ENCODE measurements around the gene TSPAN4. TPM values are rescaled to one million over a fixed set of nuclear protein-coding genes. Genes with fewer than 3 reads are reported as not detected.

Gene TSPAN4
- total RNA-seq, 2 experiments from 2014 or later, result 1.6 to 2.0 TPM

DNA sequence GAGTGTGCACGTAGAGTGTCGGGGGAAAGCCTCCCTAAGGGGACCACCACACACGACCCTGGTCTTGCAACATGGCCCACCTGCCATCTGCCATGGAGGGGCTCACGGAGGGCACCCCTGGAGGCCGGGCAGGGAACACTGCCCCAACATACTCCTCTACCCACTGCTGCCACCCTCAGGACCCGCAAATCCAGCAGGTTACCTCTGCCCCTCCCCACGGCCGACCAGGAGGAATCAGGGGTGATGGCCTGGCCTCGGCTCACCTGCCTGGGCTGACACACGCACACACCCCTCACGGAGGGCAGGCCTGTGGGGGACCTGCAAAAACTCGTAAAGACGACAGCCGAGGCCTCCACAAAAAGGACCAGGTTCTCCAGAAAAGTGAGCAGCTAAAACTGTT, 37.8 kb downstream of the TSPAN4 start:
- Histone ChIP-seq H3K4me1 (ENCODE audit: insufficient read depth, low read length) (no peaks in the 10 kb centered on the region), H3K4me3 (ENCODE audit: low read length) (no peak overlapping the region), H3K36me3 (ENCODE audit: insufficient read depth, low read length) (peaks cover 14% of the 10 kb centered on the region), H3K27ac (ENCODE audit: low read depth in 1 of 2, low read length in 2 of 2) (no peak overlapping the region), H3K9me3 (ENCODE audit: control insufficient read depth in 1 of 2, insufficient read depth in 1 of 2, low read length in 2 of 2) (no peaks in the 10 kb centered on the region), H3K27me3 (ENCODE audit: control insufficient read depth in 1 of 2, insufficient read depth in 2 of 2, low read length in 2 of 2) (no peaks in the 10 kb centered on the region)
- POLR2A ChIA-PET, result no interaction called here
- H3K36me3 Mint-ChIP-seq (ENCODE audit: low read depth), result peaks cover 30% of the 10 kb centered on the region
- H3K4me1 Mint-ChIP-seq (ENCODE audit: low read depth), result no peaks in the 10 kb centered on the region
- intact Hi-C loops (cut with DNase I, micrococcal nuclease), result no loop called here
- H3K4me3 Mint-ChIP-seq, result no peak overlapping the region
- H3K27me3 Mint-ChIP-seq, result no peaks in the 10 kb centered on the region
- DNase-seq (no peak), ATAC-seq (ENCODE audit: poor library complexity) (no peak)
- H3K27ac Mint-ChIP-seq, result no peak overlapping the region
- CTCF ChIA-PET, result no interaction called here
- TF ChIP-seq, protein P1, sequence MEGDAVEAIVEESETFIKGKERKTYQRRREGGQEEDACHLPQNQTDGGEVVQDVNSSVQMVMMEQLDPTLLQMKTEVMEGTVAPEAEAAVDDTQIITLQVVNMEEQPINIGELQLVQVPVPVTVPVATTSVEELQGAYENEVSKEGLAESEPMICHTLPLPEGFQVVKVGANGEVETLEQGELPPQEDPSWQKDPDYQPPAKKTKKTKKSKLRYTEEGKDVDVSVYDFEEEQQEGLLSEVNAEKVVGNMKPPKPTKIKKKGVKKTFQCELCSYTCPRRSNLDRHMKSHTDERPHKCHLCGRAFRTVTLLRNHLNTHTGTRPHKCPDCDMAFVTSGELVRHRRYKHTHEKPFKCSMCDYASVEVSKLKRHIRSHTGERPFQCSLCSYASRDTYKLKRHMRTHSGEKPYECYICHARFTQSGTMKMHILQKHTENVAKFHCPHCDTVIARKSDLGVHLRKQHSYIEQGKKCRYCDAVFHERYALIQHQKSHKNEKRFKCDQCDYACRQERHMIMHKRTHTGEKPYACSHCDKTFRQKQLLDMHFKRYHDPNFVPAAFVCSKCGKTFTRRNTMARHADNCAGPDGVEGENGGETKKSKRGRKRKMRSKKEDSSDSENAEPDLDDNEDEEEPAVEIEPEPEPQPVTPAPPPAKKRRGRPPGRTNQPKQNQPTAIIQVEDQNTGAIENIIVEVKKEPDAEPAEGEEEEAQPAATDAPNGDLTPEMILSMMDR (IDR thresholded peaks at IDR 0.05), result no peak
- no peaks in the 10 kb centered on the region for H3K9me3 Mint-ChIP-seq

- H3K4me3 ChIP-seq (ENCODE audit: low read length), result no peak overlapping the region
- peaks cover 36% of the 10 kb centered on the region for H3K36me3 Mint-ChIP-seq (ENCODE audit: low read depth)
- no peaks in the 10 kb centered on the region for H3K27me3 Mint-ChIP-seq
- H3K9me3 Mint-ChIP-seq, result no peaks in the 10 kb centered on the region
- no peak for ATAC-seq (ENCODE audit: poor library complexity)
- H3K4me1 ChIP-seq (ENCODE audit: insufficient read depth, low read length), result no peaks in the 10 kb centered on the region
- H3K27ac Mint-ChIP-seq, result no peak overlapping the region
- peaks cover 8% of the 10 kb centered on the region for H3K36me3 ChIP-seq (ENCODE audit: insufficient read depth, low read length)
- H3K4me1 Mint-ChIP-seq (ENCODE audit: low read depth), result no peaks in the 10 kb centered on the region
- TF ChIP-seq, protein P1 (IDR thresholded peaks at IDR 0.05), result no peak
- ChIA-PET POLR2A (no interaction called here), CTCF (no interaction called here)
- H3K27ac ChIP-seq (ENCODE audit: low read depth in 1 of 2, low read length in 2 of 2), result no peak overlapping the region
- H3K9me3 ChIP-seq (ENCODE audit: control insufficient read depth in 1 of 2, insufficient read depth in 1 of 2, low read length in 2 of 2), result no peaks in the 10 kb centered on the region
- no peak overlapping the region for H3K4me3 Mint-ChIP-seq
- intact Hi-C loops (cut with DNase I, micrococcal nuclease), result no loop called here
- no peaks in the 10 kb centered on the region for H3K27me3 ChIP-seq (ENCODE audit: control insufficient read depth in 1 of 2, insufficient read depth in 2 of 2, low read length in 2 of 2)
- no peak for DNase-seq
Observed at GRCh38 chr11:882596-882995, 39.9 kb downstream of the TSPAN4 start.

GRCh38 chr11:883527-883926, 40.9 kb downstream of the TSPAN4 start:
- intact Hi-C loops (cut with DNase I, micrococcal nuclease), result no loop called here
- H3K9me3 ChIP-seq (ENCODE audit: control insufficient read depth in 1 of 2, insufficient read depth in 1 of 2, low read length in 2 of 2), result no peaks in the 10 kb centered on the region
- TF ChIP-seq, protein P1 (IDR thresholded peaks at IDR 0.05), result no peak
- no peak for ATAC-seq (ENCODE audit: poor library complexity)
- peaks cover 8% of the 10 kb centered on the region for H3K36me3 ChIP-seq (ENCODE audit: insufficient read depth, low read length)
- Mint-ChIP-seq H3K9me3 (no peaks in the 10 kb centered on the region), H3K27me3 (no peaks in the 10 kb centered on the region), H3K27ac (no peak overlapping the region), H3K36me3 (ENCODE audit: low read depth) (peaks cover 37% of the 10 kb centered on the region), H3K4me1 (ENCODE audit: low read depth) (no peaks in the 10 kb centered on the region), H3K4me3 (no peak overlapping the region)
- no peak overlapping the region for H3K4me3 ChIP-seq (ENCODE audit: low read length)
- H3K27me3 ChIP-seq (ENCODE audit: control insufficient read depth in 1 of 2, insufficient read depth in 2 of 2, low read length in 2 of 2), result no peaks in the 10 kb centered on the region
- H3K4me1 ChIP-seq (ENCODE audit: insufficient read depth, low read length), result no peaks in the 10 kb centered on the region
- CTCF ChIA-PET, result no interaction called here
- no peak overlapping the region for H3K27ac ChIP-seq (ENCODE audit: low read depth in 1 of 2, low read length in 2 of 2)
- POLR2A ChIA-PET, result no interaction called here
- no peak for DNase-seq

All from CD4-positive, alpha-beta T cell (primary cell).